HG03460 (cell line): ENCODE measurements around the gene RNF32.
"Not testable (repeated sequence)": the region's sequence is repeated elsewhere in the genome, so short reads cannot be mapped to it uniquely, and the experiment has no call there.

ENCODE experiments used
- ATAC-seq: cut with Tn5 transposase; IDR thresholded peaks from one replicate; pipeline ENCODE4 v1.9.1; 2021; ENCODE audit not compliant: unreplicated experiment

The RNF32 gene

GRCh38 chr7:156673454-156673853 is 32.9 kb downstream of the RNF32 start:
- no peak for ATAC-seq

GRCh38 chr7:156673902-156674301 is 33.3 kb downstream of the RNF32 start:
- no peak for ATAC-seq

- no peak for ATAC-seq
Measured at GRCh38 chr7:156675721-156676120, 35.1 kb downstream of the RNF32 start.

GRCh38 chr7:156676263-156676662 is 35.7 kb downstream of the RNF32 start:
- ATAC-seq, result no peak

- ATAC-seq, result no peak
Measured at GRCh38 chr7:156677374-156678054, 36.9 kb downstream of the RNF32 start.

- no peak for ATAC-seq
Measured at GRCh38 chr7:156680281-156680680, 39.7 kb downstream of the RNF32 start.

- ATAC-seq, result no peak
Measured at GRCh38 chr7:156682928-156683327, 42.4 kb downstream of the RNF32 start.

GRCh38 chr7:156684251-156684650 is 43.7 kb downstream of the RNF32 start:
- ATAC-seq, result no peak

GRCh38 chr7:156684661-156685060 is 44.1 kb downstream of the RNF32 start:
- no peak for ATAC-seq

- no peak for ATAC-seq
Measured at GRCh38 chr7:156691764-156692163, 51.2 kb downstream of the RNF32 start.

GRCh38 chr7:156692849-156693248 is 52.3 kb downstream of the RNF32 start:
- no peak for ATAC-seq

- ATAC-seq, result no peak
Measured at GRCh38 chr7:156693627-156694026, 53.1 kb downstream of the RNF32 start.

GRCh38 chr7:156697283-156697682 is 56.7 kb downstream of the RNF32 start:
- ATAC-seq, result not testable (repeated sequence)

GRCh38 chr7:156698512-156698911 is 57.9 kb downstream of the RNF32 start:
- not testable (repeated sequence) for ATAC-seq

GRCh38 chr7:156701787-156702186 is 61.2 kb downstream of the RNF32 start:
- ATAC-seq, result not testable (repeated sequence)

- ATAC-seq, result no peak
Measured at GRCh38 chr7:156702399-156702798, 61.8 kb downstream of the RNF32 start.

- ATAC-seq, result no peak
Measured at GRCh38 chr7:156703209-156703608, 62.6 kb downstream of the RNF32 start.

GRCh38 chr7:156703773-156704482 is 63.4 kb downstream of the RNF32 start:
- ATAC-seq, result no peak

- ATAC-seq, result no peak
Measured at GRCh38 chr7:156722043-156722826, 81.7 kb downstream of the RNF32 start.

- ATAC-seq, result no peak
Measured at GRCh38 chr7:156725073-156725472, 84.5 kb downstream of the RNF32 start.

GRCh38 chr7:156725936-156726335 is 85.4 kb downstream of the RNF32 start:
- no peak for ATAC-seq
